ENCODE results near the gene FTO. TPM values are rescaled to one million over a fixed set of nuclear protein-coding genes. Genes with fewer than 3 reads are reported as not detected.

Gene FTO
- total RNA-seq, 1 experiment from 2014 or later: 55.0 TPM

- H3K27me3 Mint-ChIP-seq (ENCODE audit: insufficient read depth, unreplicated experiment): no peaks in the 10 kb centered on the region
- H3K27ac Mint-ChIP-seq (ENCODE audit: low read depth, unreplicated experiment): no peak overlapping the region
- TF ChIP-seq CTCF (IDR thresholded peaks at IDR 0.05; ENCODE audit: unreplicated experiment): no peak
- no peak overlapping the region for H3K4me3 Mint-ChIP-seq (ENCODE audit: unreplicated experiment)
- ChIA-PET CTCF (no interaction called here), POLR2A (no interaction called here)
- no peaks in the 10 kb centered on the region for H3K4me1 Mint-ChIP-seq (ENCODE audit: insufficient read depth, unreplicated experiment)
- H3K9me3 Mint-ChIP-seq (ENCODE audit: unreplicated experiment): peaks cover 8% of the 10 kb centered on the region
- DNase-seq (ENCODE audit: unreplicated experiment): no peak
- no TSS peak for BruUV-seq (replicated peaks)
- no peaks in the 10 kb centered on the region for H3K36me3 Mint-ChIP-seq (ENCODE audit: insufficient read depth, unreplicated experiment)
- intact Hi-C loops (cut with micrococcal nuclease): no loop called here
These were observed 441.9 kb downstream of the FTO start for GRCh38 chr16:54145881-54146280.

GRCh38 chr16:54148974-54149373 lies 445.0 kb downstream of the FTO start:
- Mint-ChIP-seq H3K27me3 (ENCODE audit: insufficient read depth, unreplicated experiment) (no peaks in the 10 kb centered on the region), H3K4me3 (ENCODE audit: unreplicated experiment) (no peak overlapping the region), H3K36me3 (ENCODE audit: insufficient read depth, unreplicated experiment) (no peaks in the 10 kb centered on the region), H3K4me1 (ENCODE audit: insufficient read depth, unreplicated experiment) (no peaks in the 10 kb centered on the region), H3K27ac (ENCODE audit: low read depth, unreplicated experiment) (no peak overlapping the region), H3K9me3 (ENCODE audit: unreplicated experiment) (peaks cover 8% of the 10 kb centered on the region)
- no peak for TF ChIP-seq CTCF (IDR thresholded peaks at IDR 0.05; ENCODE audit: unreplicated experiment)
- CTCF ChIA-PET: no interaction called here
- POLR2A ChIA-PET: no interaction called here
- intact Hi-C loops (cut with micrococcal nuclease): no loop called here
- no peak for DNase-seq (ENCODE audit: unreplicated experiment)
- BruUV-seq (replicated peaks): no TSS peak

GRCh38 chr16:54150861-54151260 lies 446.9 kb downstream of the FTO start:
- no peak overlapping the region for H3K27ac Mint-ChIP-seq (ENCODE audit: low read depth, unreplicated experiment)
- intact Hi-C loops (cut with micrococcal nuclease): no loop called here
- H3K9me3 Mint-ChIP-seq (ENCODE audit: unreplicated experiment): peaks cover 8% of the 10 kb centered on the region
- H3K36me3 Mint-ChIP-seq (ENCODE audit: insufficient read depth, unreplicated experiment): no peaks in the 10 kb centered on the region
- H3K27me3 Mint-ChIP-seq (ENCODE audit: insufficient read depth, unreplicated experiment): no peaks in the 10 kb centered on the region
- no peak overlapping the region for H3K4me3 Mint-ChIP-seq (ENCODE audit: unreplicated experiment)
- ChIA-PET CTCF (no interaction called here), POLR2A (interaction anchor here (0.7 kb wide), 1 partner anchor 17 kb away, joined by 4 read pairs; no protein-coding TSS in a partner anchor)
- no peak for DNase-seq (ENCODE audit: unreplicated experiment)
- no peak for TF ChIP-seq CTCF (IDR thresholded peaks at IDR 0.05; ENCODE audit: unreplicated experiment)
- H3K4me1 Mint-ChIP-seq (ENCODE audit: insufficient read depth, unreplicated experiment): no peaks in the 10 kb centered on the region
- BruUV-seq (replicated peaks): no TSS peak

GRCh38 chr16:54152362-54153239 lies 448.6 kb downstream of the FTO start:
- POLR2A ChIA-PET: no interaction called here
- H3K27me3 Mint-ChIP-seq (ENCODE audit: insufficient read depth, unreplicated experiment): no peaks in the 10 kb centered on the region
- no peak for DNase-seq (ENCODE audit: unreplicated experiment)

More at GRCh38 chr16:54152362-54153239, 448.6 kb downstream of the FTO start:
- no peak for TF ChIP-seq CTCF (IDR thresholded peaks at IDR 0.05; ENCODE audit: unreplicated experiment)
- intact Hi-C loops (cut with micrococcal nuclease): no loop called here
- H3K9me3 Mint-ChIP-seq (ENCODE audit: unreplicated experiment): peaks cover 8% of the 10 kb centered on the region
- H3K36me3 Mint-ChIP-seq (ENCODE audit: insufficient read depth, unreplicated experiment): peaks cover 5% of the 10 kb centered on the region
- H3K27ac Mint-ChIP-seq (ENCODE audit: low read depth, unreplicated experiment): no peak overlapping the region
- H3K4me3 Mint-ChIP-seq (ENCODE audit: unreplicated experiment): no peak overlapping the region
- CTCF ChIA-PET: interaction anchor here (0.7 kb wide), 1 partner anchor 28 kb away, joined by 4 read pairs; no protein-coding TSS in a partner anchor
- BruUV-seq (replicated peaks): no TSS peak
- no peaks in the 10 kb centered on the region for H3K4me1 Mint-ChIP-seq (ENCODE audit: insufficient read depth, unreplicated experiment)

Data from MCF 10A (cell line).